Neural cell (in vitro differentiated cells): ENCODE data around the gene RDH14. TPM values are rescaled to one million over a fixed set of nuclear protein-coding genes. Genes with fewer than 3 reads are reported as not detected.

Experiments used
- H2AFZ ChIP-seq: fragments of 200-600, 300-800 bp; sonication (generic), shearing (Covaris generic); 2 replicates; pipeline ENCODE4 v1.6.0; 2014; ENCODE audit warnings: low read depth, mild to moderate bottlenecking, antibody characterized with exemption, low read length, moderate library complexity
- H3F3A ChIP-seq: fragments of 200-600 bp; shearing (Covaris generic); 2 replicates; pipeline ENCODE4 v1.6.1; 2016; ENCODE audit warnings: mild to moderate bottlenecking, moderate library complexity, mixed read lengths, antibody characterized with exemption, low read length; ENCODE audit not compliant: insufficient read depth, poor library complexity, severe bottlenecking
- H3K27ac ChIP-seq: fragments of 200-600, 300-800 bp; sonication (generic), shearing (Covaris generic); 2 replicates; pipeline ENCODE4 v1.5.1; 2014; ENCODE audit warnings: mild to moderate bottlenecking, low read length, moderate library complexity
- H3K27me3 ChIP-seq: fragments of 300-800, 200-600 bp; sonication (generic), shearing (Covaris generic); 2 replicates; pipeline ENCODE4 v1.6.0; 2014; ENCODE audit warnings: mild to moderate bottlenecking, low read depth, low read length, moderate library complexity; ENCODE audit not compliant: insufficient read depth
- H3K36me3 ChIP-seq: fragments of 300-800, 200-600 bp; sonication (generic), shearing (Covaris generic); 2 replicates; pipeline ENCODE4 v1.5.1; 2014; ENCODE audit warnings: mild to moderate bottlenecking, antibody characterized with exemption, low read length, moderate library complexity; ENCODE audit not compliant: insufficient read depth
- H3K4me2 ChIP-seq: fragments of 300-800, 200-600 bp; sonication (generic), shearing (Covaris generic); 2 replicates; pipeline ENCODE4 v1.6.0; 2014; ENCODE audit warnings: mild to moderate bottlenecking, low read length
- H3K4me3 ChIP-seq: fragments of 300-800, 200-600 bp; sonication (generic), shearing (Covaris generic); 2 replicates; pipeline ENCODE4 v1.5.1; 2014; ENCODE audit warnings: mild to moderate bottlenecking, low read length, moderate library complexity
- H3K79me2 ChIP-seq: fragments of 200-600 bp; shearing (Covaris generic); replicated peaks from 2 replicates; pipeline ENCODE4 v1.6.0; 2014; ENCODE audit warnings: mild to moderate bottlenecking, low read length, moderate library complexity; ENCODE audit not compliant: insufficient read depth
- H3K9ac ChIP-seq: fragments of 300-800, 200-600 bp; sonication (generic), shearing (Covaris generic); 2 replicates; pipeline ENCODE4 v1.6.1; 2016; ENCODE audit warnings: mild to moderate bottlenecking, low read length, mixed read lengths
- H3K9me2 ChIP-seq: fragments of 200-600 bp; shearing (Covaris generic); 2 replicates; pipeline ENCODE4 v1.6.1; 2016; ENCODE audit warnings: mild to moderate bottlenecking, low read length, mixed read lengths; ENCODE audit not compliant: insufficient read depth
- H3K9me3 ChIP-seq: fragments of 200-600, 300-800 bp; sonication (generic), shearing (Covaris generic); 2 replicates; pipeline ENCODE4 v1.6.1; 2016; ENCODE audit warnings: mild to moderate bottlenecking, mixed run types, low read length, moderate library complexity, mixed read lengths
- H4K20me1 ChIP-seq: fragments of 200-600 bp; shearing (Covaris generic); 2 replicates; pipeline ENCODE4 v1.6.1; 2016; ENCODE audit warnings: mild to moderate bottlenecking, mixed run types; ENCODE audit not compliant: insufficient read depth
- MXI1 ChIP-seq: fragments of 450-650 bp; conservative IDR thresholded peaks from 2 replicates; pipeline ENCODE4 v1.6.1; 2014; ENCODE audit warnings: antibody characterized with exemption, mild to moderate bottlenecking; ENCODE audit not compliant: poor library complexity, severe bottlenecking
- POLR2AphosphoS5 ChIP-seq: IDR thresholded peaks from 2 replicates; pipeline ENCODE4 v1.6.1; 2012
- RAD21 ChIP-seq: fragments of 450-650 bp; conservative IDR thresholded peaks from 2 replicates; pipeline ENCODE4 v1.6.1; 2014; ENCODE audit warnings: antibody characterized with exemption, mild to moderate bottlenecking, moderate library complexity
- SMC3 ChIP-seq: fragments of 450-650 bp; conservative IDR thresholded peaks from 2 replicates; pipeline ENCODE4 v1.6.1; 2014; ENCODE audit warnings: antibody characterized with exemption, mild to moderate bottlenecking, moderate library complexity; ENCODE audit not compliant: poor library complexity
- TAF1 ChIP-seq: IDR thresholded peaks from 2 replicates; pipeline ENCODE4 v1.6.1; 2012; ENCODE audit warnings: low read depth
- polyA plus RNA-seq: library from polyadenylated mRNA; depleted of rRNA; stranded (reverse); fragments of >200 nt; gene quantifications from 2 replicates; pipeline ENCODE4 v1.2.3, GENCODE V29; 2014
- TF ChIP-seq, protein P1 (sequence below): IDR thresholded peaks from 2 replicates; pipeline ENCODE4 v1.6.1; 2012; ENCODE audit warnings: borderline replicate concordance
- TF ChIP-seq, protein P2 (sequence below): fragments of 450-650 bp; IDR thresholded peaks from 2 replicates; pipeline ENCODE4 v1.5.1; 2014; ENCODE audit warnings: antibody characterized with exemption, mild to moderate bottlenecking, moderate library complexity; ENCODE audit not compliant: poor library complexity, severe bottlenecking

Gene RDH14
- polyA plus RNA-seq, 1 donor from 2014 or later, result 29.4 TPM

DNA sequence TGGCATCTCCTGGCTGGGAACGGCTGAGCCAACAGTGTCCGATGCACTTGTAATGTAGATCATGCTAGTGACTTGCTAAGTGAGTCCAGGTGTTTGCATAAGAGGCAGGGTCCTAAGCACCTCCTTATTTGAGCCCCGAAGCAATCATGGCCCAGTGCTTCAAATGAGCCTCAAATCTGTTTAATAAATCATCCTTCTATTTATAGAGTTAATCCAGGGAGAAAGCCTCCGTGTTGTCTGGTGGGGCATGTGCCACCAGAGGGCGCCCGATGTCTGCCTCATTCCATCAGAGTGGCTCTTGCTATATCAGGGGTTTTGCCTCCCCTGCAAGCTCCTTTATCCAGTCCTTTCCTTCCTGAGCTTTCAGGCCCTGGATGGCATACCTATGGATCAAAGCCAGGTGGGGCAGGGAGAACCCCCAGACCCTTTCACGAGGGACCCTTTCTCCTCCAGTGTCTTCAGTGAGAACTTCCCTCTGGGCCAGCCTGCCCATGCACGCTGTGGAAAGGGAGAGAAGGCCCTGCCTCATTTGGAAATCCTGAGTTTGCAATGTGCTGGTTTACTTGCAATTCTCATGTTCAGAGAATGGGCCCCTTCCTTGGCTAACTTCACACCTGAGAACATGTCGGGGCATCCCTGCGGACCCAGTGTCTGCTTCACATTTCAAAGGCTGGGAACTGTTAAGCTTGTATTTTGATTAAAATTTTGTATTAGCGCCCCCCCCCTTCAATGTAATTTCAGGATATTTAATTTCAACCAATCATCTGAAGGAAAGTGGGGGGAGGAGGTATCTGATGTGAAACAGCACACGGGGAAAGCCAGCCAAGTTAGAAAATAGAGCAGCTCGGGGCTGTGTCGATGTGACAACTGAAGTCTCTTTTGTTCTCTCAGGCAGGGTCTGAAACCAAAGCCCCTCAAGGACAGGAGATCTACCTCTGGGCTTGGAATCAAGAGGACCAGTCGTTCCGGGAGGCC is 39.7 kb downstream of the RDH14 start:
- Histone ChIP-seq H3K4me3 (no peak overlapping the region), H3K27me3 (no peaks in the 10 kb centered on the region), H3K9ac (no peak overlapping the region), H4K20me1 (no peaks in the 10 kb centered on the region), H3K36me3 (no peaks in the 10 kb centered on the region), H3K27ac (no peak overlapping the region), H3K79me2 (no peaks in the 10 kb centered on the region), H3F3A (no peaks in the 10 kb centered on the region), H3K9me3 (no peaks in the 10 kb centered on the region), H2AFZ (no peak overlapping the region), H3K9me2 (no peaks in the 10 kb centered on the region), H3K4me2 (no peak overlapping the region)
- TF ChIP-seq RAD21 (peak; percentile 97), SMC3 (peak; percentile 97), POLR2AphosphoS5 (no peak), TAF1 (no peak), MXI1 (no peak)
- TF ChIP-seq, protein P1, sequence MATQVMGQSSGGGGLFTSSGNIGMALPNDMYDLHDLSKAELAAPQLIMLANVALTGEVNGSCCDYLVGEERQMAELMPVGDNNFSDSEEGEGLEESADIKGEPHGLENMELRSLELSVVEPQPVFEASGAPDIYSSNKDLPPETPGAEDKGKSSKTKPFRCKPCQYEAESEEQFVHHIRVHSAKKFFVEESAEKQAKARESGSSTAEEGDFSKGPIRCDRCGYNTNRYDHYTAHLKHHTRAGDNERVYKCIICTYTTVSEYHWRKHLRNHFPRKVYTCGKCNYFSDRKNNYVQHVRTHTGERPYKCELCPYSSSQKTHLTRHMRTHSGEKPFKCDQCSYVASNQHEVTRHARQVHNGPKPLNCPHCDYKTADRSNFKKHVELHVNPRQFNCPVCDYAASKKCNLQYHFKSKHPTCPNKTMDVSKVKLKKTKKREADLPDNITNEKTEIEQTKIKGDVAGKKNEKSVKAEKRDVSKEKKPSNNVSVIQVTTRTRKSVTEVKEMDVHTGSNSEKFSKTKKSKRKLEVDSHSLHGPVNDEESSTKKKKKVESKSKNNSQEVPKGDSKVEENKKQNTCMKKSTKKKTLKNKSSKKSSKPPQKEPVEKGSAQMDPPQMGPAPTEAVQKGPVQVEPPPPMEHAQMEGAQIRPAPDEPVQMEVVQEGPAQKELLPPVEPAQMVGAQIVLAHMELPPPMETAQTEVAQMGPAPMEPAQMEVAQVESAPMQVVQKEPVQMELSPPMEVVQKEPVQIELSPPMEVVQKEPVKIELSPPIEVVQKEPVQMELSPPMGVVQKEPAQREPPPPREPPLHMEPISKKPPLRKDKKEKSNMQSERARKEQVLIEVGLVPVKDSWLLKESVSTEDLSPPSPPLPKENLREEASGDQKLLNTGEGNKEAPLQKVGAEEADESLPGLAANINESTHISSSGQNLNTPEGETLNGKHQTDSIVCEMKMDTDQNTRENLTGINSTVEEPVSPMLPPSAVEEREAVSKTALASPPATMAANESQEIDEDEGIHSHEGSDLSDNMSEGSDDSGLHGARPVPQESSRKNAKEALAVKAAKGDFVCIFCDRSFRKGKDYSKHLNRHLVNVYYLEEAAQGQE, result no peak
- TF ChIP-seq, protein P2, sequence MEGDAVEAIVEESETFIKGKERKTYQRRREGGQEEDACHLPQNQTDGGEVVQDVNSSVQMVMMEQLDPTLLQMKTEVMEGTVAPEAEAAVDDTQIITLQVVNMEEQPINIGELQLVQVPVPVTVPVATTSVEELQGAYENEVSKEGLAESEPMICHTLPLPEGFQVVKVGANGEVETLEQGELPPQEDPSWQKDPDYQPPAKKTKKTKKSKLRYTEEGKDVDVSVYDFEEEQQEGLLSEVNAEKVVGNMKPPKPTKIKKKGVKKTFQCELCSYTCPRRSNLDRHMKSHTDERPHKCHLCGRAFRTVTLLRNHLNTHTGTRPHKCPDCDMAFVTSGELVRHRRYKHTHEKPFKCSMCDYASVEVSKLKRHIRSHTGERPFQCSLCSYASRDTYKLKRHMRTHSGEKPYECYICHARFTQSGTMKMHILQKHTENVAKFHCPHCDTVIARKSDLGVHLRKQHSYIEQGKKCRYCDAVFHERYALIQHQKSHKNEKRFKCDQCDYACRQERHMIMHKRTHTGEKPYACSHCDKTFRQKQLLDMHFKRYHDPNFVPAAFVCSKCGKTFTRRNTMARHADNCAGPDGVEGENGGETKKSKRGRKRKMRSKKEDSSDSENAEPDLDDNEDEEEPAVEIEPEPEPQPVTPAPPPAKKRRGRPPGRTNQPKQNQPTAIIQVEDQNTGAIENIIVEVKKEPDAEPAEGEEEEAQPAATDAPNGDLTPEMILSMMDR, result peak; percentile 97

DNA sequence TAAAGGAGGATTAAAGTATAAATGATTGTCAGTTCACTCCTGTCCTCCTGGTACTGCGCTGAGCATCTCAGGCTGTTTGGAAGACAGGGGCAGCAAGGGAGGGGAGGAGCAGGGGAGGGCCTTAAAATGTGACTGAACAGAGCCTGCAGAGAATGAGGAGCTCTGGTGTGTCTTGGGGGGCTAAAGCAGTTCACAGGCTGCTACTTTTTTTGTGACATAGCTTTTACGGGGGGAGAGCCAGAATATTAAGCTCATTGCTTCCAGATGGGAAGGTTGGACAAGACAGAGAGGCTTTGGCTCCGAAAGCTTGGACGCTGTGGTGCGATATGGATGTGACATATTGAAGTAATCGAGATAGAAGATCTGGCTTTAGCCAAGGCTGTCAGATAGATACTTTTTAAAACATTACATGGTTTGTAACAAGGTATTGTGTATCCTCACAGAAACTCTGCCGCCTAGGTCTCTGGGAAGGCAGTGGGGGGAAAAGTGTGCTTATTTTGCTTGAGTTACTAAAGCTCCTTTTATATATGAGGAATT is 40.5 kb downstream of the RDH14 start:
- Histone ChIP-seq H3K9me2 (no peaks in the 10 kb centered on the region), H3K27me3 (no peaks in the 10 kb centered on the region), H3K4me3 (no peak overlapping the region), H3F3A (no peaks in the 10 kb centered on the region), H3K9me3 (no peaks in the 10 kb centered on the region), H3K9ac (no peak overlapping the region), H3K27ac (no peak overlapping the region), H4K20me1 (no peaks in the 10 kb centered on the region), H3K36me3 (no peaks in the 10 kb centered on the region), H2AFZ (no peak overlapping the region), H3K4me2 (no peak overlapping the region), H3K79me2 (no peaks in the 10 kb centered on the region)
- TF ChIP-seq, protein P2, result no peak
- TF ChIP-seq MXI1, result no peak
- no peak for TF ChIP-seq RAD21
- no peak for TF ChIP-seq POLR2AphosphoS5
- no peak for TF ChIP-seq SMC3
- TF ChIP-seq, protein P1, result no peak
